Measurements from ENCODE around the gene COX8A.

- no peak for TF ChIP-seq CTCF (IDR thresholded peaks at IDR 0.05; ENCODE audit: low read length)
- no peak for TF ChIP-seq EZH2 (IDR thresholded peaks at IDR 0.05; ENCODE audit: borderline replicate concordance, low read length)
Observed at GRCh38 chr11:63951779-63952536, 22.5 kb upstream of the COX8A start.

All from OCI-LY1 (cell line).